RWPE2 (cell line): ENCODE results near the gene BCLAF3.

ENCODE experiments used
- ATAC-seq: fragments of 200-7000 bp; cut with Tn5 transposase; 3 replicates; pipeline ENCODE4 v1.9.1; 2021; ENCODE audit warnings: low read depth
- DNase-seq: peaks from one replicate; pipeline ENCODE4 v3.0.0-alpha.2; 2020; ENCODE audit warnings: low spot score
- H3K27ac ChIP-seq: fragments of 450-650 bp; 2 replicates; pipeline ENCODE4 v1.5.1; 2017; ENCODE audit warnings: mild to moderate bottlenecking; ENCODE audit not compliant: poor library complexity, severe bottlenecking
- H3K27me3 ChIP-seq: fragments of 250-450 bp; sonication (Bioruptor Pico); 2 replicates; pipeline ENCODE4 v1.5.1; 2021; ENCODE audit warnings: mild to moderate bottlenecking, moderate library complexity; ENCODE audit not compliant: insufficient read depth, poor library complexity, severe bottlenecking
- H3K36me3 ChIP-seq: fragments of 250-450 bp; sonication (Bioruptor Pico); 2 replicates; pipeline ENCODE4 v1.5.1; 2020; ENCODE audit warnings: low read depth, mild to moderate bottlenecking, moderate library complexity
- H3K4me1 ChIP-seq: fragments of 250-450 bp; sonication (Bioruptor Pico); 2 replicates; pipeline ENCODE4 v1.5.1; 2021; ENCODE audit warnings: mild to moderate bottlenecking, moderate library complexity; ENCODE audit not compliant: insufficient read depth, poor library complexity, severe bottlenecking
- H3K4me3 ChIP-seq: fragments of 250-450 bp; sonication (Bioruptor Pico); 2 replicates; pipeline ENCODE4 v1.5.1; 2021; ENCODE audit warnings: mild to moderate bottlenecking, moderate library complexity; ENCODE audit not compliant: severe bottlenecking
- H3K9me3 ChIP-seq: fragments of 250-450 bp; sonication (Bioruptor Pico); 2 replicates; pipeline ENCODE4 v1.5.1; 2021; ENCODE audit warnings: mild to moderate bottlenecking, moderate library complexity; ENCODE audit not compliant: severe bottlenecking
- TF ChIP-seq, protein P1 (sequence below): fragments of 450-650 bp; IDR thresholded peaks from one replicate; pipeline ENCODE4 v1.5.1; 2017; ENCODE audit warnings: mild to moderate bottlenecking, moderate library complexity; ENCODE audit not compliant: poor library complexity, severe bottlenecking

BCLAF3 gene

GRCh38 chrX:19990556-19991349 lies at the start of gene BCLAF3:
BCLAF3 (minus strand) TSS chrX:19991061; CDS start chrX:19970264, 20,797 bp downstream.
- DNase-seq (peak; percentile 81), ATAC-seq (peak; percentile 98)

GRCh38 chrX:20038966-20039365 lies 48.1 kb upstream of the BCLAF3 start:
- H3K27me3 ChIP-seq = no peaks in the 10 kb centered on the region
- no peaks in the 10 kb centered on the region for H3K4me1 ChIP-seq
- no peak overlapping the region for H3K4me3 ChIP-seq
- H3K36me3 ChIP-seq = no peaks in the 10 kb centered on the region
- no peaks in the 10 kb centered on the region for H3K9me3 ChIP-seq
- ATAC-seq (no peak), DNase-seq (no peak)
- no peak overlapping the region for H3K27ac ChIP-seq
- TF ChIP-seq, protein P1, sequence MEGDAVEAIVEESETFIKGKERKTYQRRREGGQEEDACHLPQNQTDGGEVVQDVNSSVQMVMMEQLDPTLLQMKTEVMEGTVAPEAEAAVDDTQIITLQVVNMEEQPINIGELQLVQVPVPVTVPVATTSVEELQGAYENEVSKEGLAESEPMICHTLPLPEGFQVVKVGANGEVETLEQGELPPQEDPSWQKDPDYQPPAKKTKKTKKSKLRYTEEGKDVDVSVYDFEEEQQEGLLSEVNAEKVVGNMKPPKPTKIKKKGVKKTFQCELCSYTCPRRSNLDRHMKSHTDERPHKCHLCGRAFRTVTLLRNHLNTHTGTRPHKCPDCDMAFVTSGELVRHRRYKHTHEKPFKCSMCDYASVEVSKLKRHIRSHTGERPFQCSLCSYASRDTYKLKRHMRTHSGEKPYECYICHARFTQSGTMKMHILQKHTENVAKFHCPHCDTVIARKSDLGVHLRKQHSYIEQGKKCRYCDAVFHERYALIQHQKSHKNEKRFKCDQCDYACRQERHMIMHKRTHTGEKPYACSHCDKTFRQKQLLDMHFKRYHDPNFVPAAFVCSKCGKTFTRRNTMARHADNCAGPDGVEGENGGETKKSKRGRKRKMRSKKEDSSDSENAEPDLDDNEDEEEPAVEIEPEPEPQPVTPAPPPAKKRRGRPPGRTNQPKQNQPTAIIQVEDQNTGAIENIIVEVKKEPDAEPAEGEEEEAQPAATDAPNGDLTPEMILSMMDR = no peak

More at GRCh38 chrX:19990556-19991349, at the start of gene BCLAF3:
- H3K36me3 ChIP-seq = no peaks in the 10 kb centered on the region
- TF ChIP-seq, protein P1 = peak; percentile 83
- peak within 1 kb of the TSS; percentile 33 for H3K27ac ChIP-seq
- H3K9me3 ChIP-seq = no peaks in the 10 kb centered on the region
- H3K4me3 ChIP-seq = peak within 1 kb of the TSS; percentile 89
- H3K27me3 ChIP-seq = no peaks in the 10 kb centered on the region
- peaks cover 3% of the 10 kb centered on the region for H3K4me1 ChIP-seq

DNA sequence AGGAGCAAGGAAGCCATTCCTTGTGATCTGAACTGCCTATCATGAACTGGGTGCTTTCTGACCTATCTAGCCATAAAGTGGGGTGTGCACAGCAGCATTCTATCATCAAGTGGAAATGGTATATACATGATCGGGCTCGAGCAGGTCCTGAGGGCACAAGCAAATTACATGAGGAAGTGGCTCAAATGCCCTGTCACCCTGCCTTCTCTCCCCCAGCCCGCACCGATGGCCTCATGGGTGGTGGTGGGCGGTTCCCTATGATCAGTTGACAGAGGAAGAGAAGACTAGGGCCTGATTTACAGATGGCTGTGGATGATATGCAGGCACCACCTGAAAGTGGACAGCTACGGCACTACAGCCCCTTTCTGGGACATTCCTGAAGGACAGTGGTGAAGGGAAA lies 46.3 kb upstream of the BCLAF3 start:
- Histone ChIP-seq H3K27me3 (no peaks in the 10 kb centered on the region), H3K4me3 (no peak overlapping the region), H3K4me1 (no peaks in the 10 kb centered on the region), H3K27ac (no peak overlapping the region), H3K36me3 (no peaks in the 10 kb centered on the region), H3K9me3 (no peaks in the 10 kb centered on the region)
- TF ChIP-seq, protein P1 = no peak
- no peak for ATAC-seq
- no peak for DNase-seq

- H3K27ac ChIP-seq = no peak overlapping the region
- TF ChIP-seq, protein P1 = no peak
- no peaks in the 10 kb centered on the region for H3K9me3 ChIP-seq
- H3K4me1 ChIP-seq = no peaks in the 10 kb centered on the region
- DNase-seq = no peak
- H3K27me3 ChIP-seq = no peaks in the 10 kb centered on the region
- no peak for ATAC-seq
- no peak overlapping the region for H3K4me3 ChIP-seq
- H3K36me3 ChIP-seq = no peaks in the 10 kb centered on the region
These were observed 41.3 kb upstream of the BCLAF3 start for GRCh38 chrX:20032201-20032600.

GRCh38 chrX:20029728-20030127 lies 38.9 kb upstream of the BCLAF3 start:
- no peak overlapping the region for H3K27ac ChIP-seq
- no peak for DNase-seq

More at GRCh38 chrX:20029728-20030127, 38.9 kb upstream of the BCLAF3 start:
- H3K9me3 ChIP-seq = no peaks in the 10 kb centered on the region
- ATAC-seq = no peak
- no peaks in the 10 kb centered on the region for H3K36me3 ChIP-seq
- no peak overlapping the region for H3K4me3 ChIP-seq
- H3K4me1 ChIP-seq = peaks cover 4% of the 10 kb centered on the region
- TF ChIP-seq, protein P1 = no peak
- no peaks in the 10 kb centered on the region for H3K27me3 ChIP-seq
